Activated CD4-positive, alpha-beta T cell treated with anti-CD3 and anti-CD28 coated beads, Interleukin-2, amount 50 U/mL, for 16 hours (primary cell): ENCODE data around the gene FAT1.

Experiments
- DNase-seq: peaks from one replicate; pipeline ENCODE4 v3.0.0-alpha.2; 2020

FAT1 gene

GRCh38 chr4:186604124-186604807, 119.4 kb downstream of the FAT1 start:
- no peak for DNase-seq

- no peak for DNase-seq
These were observed 120.7 kb downstream of the FAT1 start for GRCh38 chr4:186602978-186603377.

GRCh38 chr4:186599483-186599882, 124.2 kb downstream of the FAT1 start:
- DNase-seq: no peak

GRCh38 chr4:186598686-186599085, 125.0 kb downstream of the FAT1 start:
- no peak for DNase-seq

GRCh38 chr4:186596850-186597390, 126.7 kb downstream of the FAT1 start:
- no peak for DNase-seq

- DNase-seq: no peak
These were observed 127.3 kb downstream of the FAT1 start for GRCh38 chr4:186596346-186596745.

- no peak for DNase-seq
These were observed 130.1 kb downstream of the FAT1 start for GRCh38 chr4:186593587-186593973.

GRCh38 chr4:186592966-186593586, 130.6 kb downstream of the FAT1 start:
- DNase-seq: no peak

GRCh38 chr4:186592445-186592844, 131.2 kb downstream of the FAT1 start:
- no peak for DNase-seq

GRCh38 chr4:186591651-186592050, 132.0 kb downstream of the FAT1 start:
- no peak for DNase-seq

GRCh38 chr4:186588503-186588902, 135.2 kb downstream of the FAT1 start:
- no peak for DNase-seq

GRCh38 chr4:186587416-186588018, 136.1 kb downstream of the FAT1 start:
- DNase-seq: peak; percentile 58

GRCh38 chr4:186586205-186586604, 137.5 kb downstream of the FAT1 start:
- DNase-seq: no peak

- no peak for DNase-seq
These were observed 138.7 kb downstream of the FAT1 start for GRCh38 chr4:186584912-186585311.

GRCh38 chr4:186581421-186581820, 142.2 kb downstream of the FAT1 start:
- DNase-seq: no peak

- DNase-seq: no peak
These were observed 143.0 kb downstream of the FAT1 start for GRCh38 chr4:186580669-186581068.

GRCh38 chr4:186570193-186570996, 153.3 kb downstream of the FAT1 start:
- no peak for DNase-seq

GRCh38 chr4:186569533-186570192, 154.0 kb downstream of the FAT1 start:
- no peak for DNase-seq

GRCh38 chr4:186566068-186566467, 157.6 kb downstream of the FAT1 start:
- DNase-seq: no peak

GRCh38 chr4:186563761-186564160, 159.9 kb downstream of the FAT1 start:
- DNase-seq: no peak

- DNase-seq: no peak
These were observed 161.9 kb downstream of the FAT1 start for GRCh38 chr4:186561748-186562147.

GRCh38 chr4:186560647-186561046, 163.0 kb downstream of the FAT1 start:
- DNase-seq: no peak

- no peak for DNase-seq
These were observed 166.2 kb downstream of the FAT1 start for GRCh38 chr4:186557486-186557885.
